Stimulated activated naive CD8-positive, alpha-beta T cell treated with anti-CD3 and anti-CD28 coated beads, Interleukin-15, amount 100 ng/mL, for 72 hours (primary cell): ENCODE data around the gene PRPF39.
"Not testable (repeated sequence)": the region's sequence is repeated elsewhere in the genome, so short reads cannot be mapped to it uniquely, and the experiment has no call there.

Source experiments
- ATAC-seq: fragments of 150-1000 bp; cut with Tn5 transposase; 2 replicates; pipeline ENCODE4 v1.10.0; 2021; ENCODE audit warnings: mild to moderate bottlenecking, moderate library complexity
- DNase-seq, 2 donors: peaks; one replicate each; pipeline ENCODE4 v3.0.0; 2021 to 2022
- H3K27ac Mint-ChIP-seq, 2 donors: one replicate each; pipeline ENCODE4 v1.8.0; 2022; ENCODE audit warnings: mild to moderate bottlenecking in 2 of 2, mixed read lengths in 2 of 2, moderate library complexity in 2 of 2
- H3K27me3 Mint-ChIP-seq: one replicate; pipeline ENCODE4 v1.8.0; 2022; ENCODE audit warnings: mixed read lengths
- H3K4me1 Mint-ChIP-seq: one replicate; pipeline ENCODE4 v1.8.0; 2022; ENCODE audit warnings: mild to moderate bottlenecking, mixed read lengths
- H3K4me3 Mint-ChIP-seq, 2 donors: one replicate each; pipeline ENCODE4 v1.8.0; 2022; ENCODE audit warnings: mild to moderate bottlenecking in 2 of 2, mixed read lengths in 2 of 2, moderate library complexity in 1 of 2
- H3K9me3 Mint-ChIP-seq, 2 donors: one replicate each; pipeline ENCODE4 v1.8.0; 2022; ENCODE audit warnings: mixed read lengths in 2 of 2

The PRPF39 gene

DNA sequence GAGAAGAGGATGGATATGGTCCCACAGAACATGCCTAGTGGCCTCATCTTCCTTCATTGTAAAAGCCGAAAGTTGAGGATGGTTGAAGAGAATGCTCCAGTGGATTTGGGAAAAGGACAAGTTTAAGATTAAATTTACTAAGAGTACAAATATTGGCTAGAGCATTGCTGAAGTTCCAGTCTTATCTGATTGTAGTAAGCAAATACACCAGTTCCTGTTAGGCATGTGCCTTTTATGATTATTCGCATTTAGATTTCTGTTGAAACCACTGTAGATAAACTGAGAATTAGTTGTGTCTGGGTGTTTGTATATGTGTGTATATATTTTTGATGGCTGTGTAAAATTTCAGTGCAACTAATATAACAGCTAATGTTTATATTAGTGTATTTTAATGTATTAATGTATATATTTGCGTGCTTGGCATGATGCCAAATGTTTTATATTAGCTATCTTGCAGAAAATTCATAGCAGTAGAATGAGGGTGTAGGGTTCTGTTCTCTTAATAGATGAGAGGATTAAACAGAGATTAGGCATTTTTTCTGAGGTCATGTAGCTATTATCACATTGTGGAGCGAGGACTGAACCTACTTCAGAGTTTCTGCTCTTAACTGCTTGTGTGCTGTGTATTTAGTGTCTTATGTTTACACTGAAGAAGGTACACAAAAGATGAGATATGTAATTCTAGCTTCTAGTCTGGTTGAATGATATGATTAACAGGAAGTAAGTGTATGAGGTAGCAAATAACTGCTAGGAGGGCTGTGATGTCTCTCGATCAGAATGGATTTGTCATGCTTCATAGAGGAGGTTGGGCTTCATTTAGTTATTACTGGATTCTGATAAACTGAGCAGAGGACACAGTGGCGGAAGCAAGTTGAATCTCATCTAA is 29.2 kb downstream of the PRPF39 start:
- ATAC-seq, result peak; percentile 68
- H3K27me3 Mint-ChIP-seq, result no peaks in the 10 kb centered on the region
- H3K4me3 Mint-ChIP-seq, result peak overlapping the region in 1 of 2 donors; percentile 27
- peak overlapping the region; percentile 55 to 87 for H3K27ac Mint-ChIP-seq
- no peak for DNase-seq
- H3K4me1 Mint-ChIP-seq, result peaks cover 16% of the 10 kb centered on the region
- H3K9me3 Mint-ChIP-seq, result no peaks in the 10 kb centered on the region

DNA sequence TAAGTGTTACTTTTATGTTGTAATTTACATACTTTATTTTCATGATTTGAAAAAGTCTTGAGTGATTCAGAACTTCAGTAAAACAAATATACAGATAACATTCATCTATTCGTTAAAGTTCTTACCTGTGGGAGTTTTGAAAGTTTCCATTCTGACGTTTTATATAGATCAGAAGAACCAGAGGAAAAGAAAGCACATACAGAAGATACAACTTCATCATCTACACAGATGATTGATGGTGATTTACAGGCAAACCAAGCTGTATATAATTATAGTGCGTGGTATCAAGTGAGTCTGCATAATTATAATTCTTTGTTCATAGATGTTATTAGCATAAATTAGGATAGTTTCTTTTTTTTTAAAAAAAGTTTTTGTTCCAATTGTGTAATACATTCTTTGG is 30.4 kb downstream of the PRPF39 start:
- no peaks in the 10 kb centered on the region for H3K9me3 Mint-ChIP-seq
- peak overlapping the region in 1 of 2 donors; percentile 33 for H3K27ac Mint-ChIP-seq
- peaks cover 10% of the 10 kb centered on the region for H3K4me1 Mint-ChIP-seq
- DNase-seq, result no peak
- ATAC-seq, result peak; percentile 62
- H3K4me3 Mint-ChIP-seq, result no peak overlapping the region
- H3K27me3 Mint-ChIP-seq, result no peaks in the 10 kb centered on the region

GRCh38 chr14:45118594-45118993 is 34.7 kb downstream of the PRPF39 start:
- no peak for ATAC-seq
- no peak overlapping the region for H3K4me3 Mint-ChIP-seq
- H3K9me3 Mint-ChIP-seq, result no peaks in the 10 kb centered on the region

GRCh38 chr14:45120096-45120495 is 36.2 kb downstream of the PRPF39 start:
- no peak for DNase-seq
- Mint-ChIP-seq H3K4me3 (no peak overlapping the region), H3K27ac (peak overlapping the region in 1 of 2 donors; percentile 83), H3K9me3 (no peaks in the 10 kb centered on the region), H3K4me1 (no peaks in the 10 kb centered on the region), H3K27me3 (no peaks in the 10 kb centered on the region)
- no peak for ATAC-seq

More at GRCh38 chr14:45118594-45118993, 34.7 kb downstream of the PRPF39 start:
- Mint-ChIP-seq H3K27ac (no peak overlapping the region), H3K4me1 (peaks cover 5% of the 10 kb centered on the region), H3K27me3 (no peaks in the 10 kb centered on the region)
- no peak for DNase-seq

DNA sequence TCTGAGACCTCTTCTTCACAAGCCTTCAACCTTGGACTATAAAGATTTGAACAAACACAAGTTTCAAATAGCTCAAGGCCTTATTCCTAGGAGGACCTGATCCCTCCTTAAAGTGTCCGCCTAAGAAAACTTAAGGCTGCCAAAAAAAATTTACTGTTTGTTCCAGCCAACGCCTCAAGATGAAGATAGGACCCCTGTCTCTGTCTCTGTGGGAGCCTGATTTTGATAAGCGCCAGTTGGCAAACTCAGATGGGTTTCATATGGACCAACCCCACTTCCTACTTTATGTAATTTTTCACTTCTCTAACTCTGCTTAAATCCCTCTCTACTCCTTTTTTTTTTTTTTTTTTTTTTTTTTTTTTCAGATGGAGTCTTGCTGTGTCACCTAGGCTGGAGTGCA is 39.4 kb downstream of the PRPF39 start:
- no peaks in the 10 kb centered on the region for H3K27me3 Mint-ChIP-seq
- no peak for DNase-seq
- no peak for ATAC-seq
- no peak overlapping the region for H3K4me3 Mint-ChIP-seq
- H3K4me1 Mint-ChIP-seq, result peaks cover 6% of the 10 kb centered on the region
- H3K27ac Mint-ChIP-seq, result peak overlapping the region in 1 of 2 donors; percentile 71
- no peaks in the 10 kb centered on the region for H3K9me3 Mint-ChIP-seq

GRCh38 chr14:45125754-45126153 is 41.8 kb downstream of the PRPF39 start:
- Mint-ChIP-seq H3K27ac (no peak overlapping the region), H3K4me3 (no peak overlapping the region), H3K27me3 (no peaks in the 10 kb centered on the region), H3K4me1 (peaks cover 6% of the 10 kb centered on the region), H3K9me3 (no peaks in the 10 kb centered on the region)
- ATAC-seq (no peak), DNase-seq (no peak)

- no peak for DNase-seq
- Mint-ChIP-seq H3K9me3 (no peaks in the 10 kb centered on the region), H3K27ac (no peak overlapping the region), H3K27me3 (no peaks in the 10 kb centered on the region), H3K4me1 (peaks cover 14% of the 10 kb centered on the region), H3K4me3 (no peak overlapping the region)
- ATAC-seq, result no peak
Observed at GRCh38 chr14:45128963-45129629, 45.2 kb downstream of the PRPF39 start.

GRCh38 chr14:45133683-45134050 is 49.8 kb downstream of the PRPF39 start:
- ATAC-seq (no peak), DNase-seq (no peak)
- Mint-ChIP-seq H3K4me1 (peaks cover 21% of the 10 kb centered on the region), H3K9me3 (no peaks in the 10 kb centered on the region), H3K4me3 (peak overlapping the region; percentile 96 to 100), H3K27me3 (no peaks in the 10 kb centered on the region), H3K27ac (peak overlapping the region; percentile 99 to 100)

DNA sequence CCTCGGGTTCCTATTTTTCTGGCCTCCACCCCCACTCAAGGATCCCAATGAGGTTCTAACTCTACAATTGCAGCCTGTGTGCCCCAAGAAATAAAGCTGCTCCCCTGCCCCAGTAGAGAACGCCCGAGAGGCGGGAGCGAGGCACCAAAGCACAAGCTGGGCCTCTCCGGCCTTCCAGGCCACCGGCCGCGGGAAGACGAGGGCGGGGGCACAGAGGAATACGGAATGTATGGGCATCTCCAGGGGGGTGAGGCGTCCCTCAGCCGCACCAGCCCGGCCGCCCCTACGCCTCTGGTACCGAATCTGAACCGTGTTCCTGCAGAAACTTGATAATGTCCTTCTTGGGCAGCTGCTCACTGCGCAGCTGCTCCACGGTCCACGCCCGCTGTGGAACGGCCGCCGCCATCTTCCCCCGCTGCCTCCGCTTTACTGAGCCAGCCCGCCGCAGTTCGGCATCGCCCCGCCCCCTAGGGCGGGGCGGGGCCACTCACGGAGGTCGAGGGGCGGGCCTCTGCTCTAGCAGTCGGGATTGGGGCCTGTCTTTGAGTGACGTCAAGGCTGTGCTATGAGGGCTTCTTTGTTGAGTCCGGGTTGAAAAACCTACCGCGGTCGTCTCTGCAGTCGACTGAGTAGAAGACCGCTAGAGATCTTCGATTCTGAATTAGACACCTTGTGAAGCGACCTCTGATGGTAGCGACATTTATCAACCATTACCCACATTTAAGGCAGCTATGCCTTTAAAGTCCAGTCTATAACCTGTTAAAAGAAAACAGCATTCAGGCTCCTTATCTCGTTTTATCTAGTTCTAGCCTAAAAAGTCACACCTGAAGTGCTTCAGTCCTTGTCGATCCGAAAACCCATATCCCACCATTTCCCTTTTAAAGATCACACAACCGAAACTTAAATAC is 50.4 kb downstream of the PRPF39 start, which contains the start of gene FKBP3:
FKBP3 (minus strand) TSS at position 431 of the 908 bp plus-strand sequence; CDS start at position 406, 25 bp downstream.
- DNase-seq (peak; percentile 88 to 95), ATAC-seq (peak; percentile 97)
- Mint-ChIP-seq H3K27me3 (no peaks in the 10 kb centered on the region), H3K27ac (peak within 1 kb of the TSS; percentile 99 to 100), H3K9me3 (no peaks in the 10 kb centered on the region), H3K4me1 (peaks cover 24% of the 10 kb centered on the region), H3K4me3 (peak within 1 kb of the TSS; percentile 96 to 100)

DNA sequence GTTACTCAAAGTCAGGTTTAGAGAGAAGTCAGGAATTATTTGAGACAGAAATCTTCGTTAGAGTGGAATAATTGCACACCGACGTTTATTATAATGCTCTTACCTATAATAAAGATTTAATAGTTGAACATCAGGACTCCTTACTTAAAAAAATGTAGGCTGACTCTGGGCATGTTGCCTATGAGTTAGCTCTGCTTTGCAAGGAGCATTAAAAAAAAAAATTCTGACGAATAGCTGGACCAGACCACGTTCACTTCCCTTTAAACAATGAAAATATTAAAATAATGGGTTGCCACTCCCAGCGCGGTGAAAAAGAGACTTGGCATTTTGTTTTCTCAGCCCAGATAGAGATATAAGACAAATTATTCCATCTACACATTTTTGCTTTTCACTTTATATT is 51.2 kb downstream of the PRPF39 start:
- Mint-ChIP-seq H3K4me1 (peaks cover 26% of the 10 kb centered on the region), H3K4me3 (peak overlapping the region; percentile 96 to 100), H3K27ac (peak overlapping the region; percentile 99 to 100), H3K9me3 (no peaks in the 10 kb centered on the region), H3K27me3 (no peaks in the 10 kb centered on the region)
- no peak for DNase-seq
- no peak for ATAC-seq

- ATAC-seq (peak; percentile 55), DNase-seq (peak; percentile 78 to 87)
- Mint-ChIP-seq H3K27me3 (no peaks in the 10 kb centered on the region), H3K27ac (peak within 1 kb of the TSS; percentile 99 to 100), H3K4me3 (peak within 1 kb of the TSS; percentile 96 to 100), H3K4me1 (peaks cover 26% of the 10 kb centered on the region), H3K9me3 (no peaks in the 10 kb centered on the region)
Observed at GRCh38 chr14:45135659-45136395, 51.9 kb downstream of the PRPF39 start, which contains the start of gene FANCM. FANCM (plus strand) TSS chr14:45135930; CDS start chr14:45136032, 102 bp downstream.

DNA sequence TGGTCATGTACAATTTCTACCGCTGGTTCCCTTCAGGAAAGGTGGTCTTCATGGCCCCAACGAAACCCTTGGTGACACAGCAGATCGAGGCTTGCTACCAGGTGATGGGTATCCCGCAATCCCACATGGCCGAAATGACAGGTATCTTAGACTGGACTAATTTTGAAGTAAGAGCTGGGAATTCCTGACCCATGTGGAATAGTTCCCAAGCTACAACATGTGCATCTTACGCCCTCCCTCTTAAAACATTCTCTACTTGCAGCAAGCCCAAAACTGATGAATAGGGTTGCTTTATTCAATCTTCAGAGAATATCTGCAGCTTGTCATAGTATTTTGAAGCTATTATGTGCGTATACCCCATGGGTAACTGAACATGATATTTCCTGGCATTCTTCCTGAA is 52.5 kb downstream of the PRPF39 start:
- H3K9me3 Mint-ChIP-seq, result no peaks in the 10 kb centered on the region
- H3K27me3 Mint-ChIP-seq, result no peaks in the 10 kb centered on the region
- no peak for DNase-seq
- H3K4me1 Mint-ChIP-seq, result peaks cover 26% of the 10 kb centered on the region
- peak overlapping the region; percentile 96 to 100 for H3K4me3 Mint-ChIP-seq
- peak overlapping the region; percentile 86 to 99 for H3K27ac Mint-ChIP-seq
- no peak for ATAC-seq

- no peak for DNase-seq
- ATAC-seq, result no peak
- Mint-ChIP-seq H3K4me3 (no peak overlapping the region), H3K4me1 (peaks cover 26% of the 10 kb centered on the region), H3K9me3 (no peaks in the 10 kb centered on the region), H3K27ac (no peak overlapping the region), H3K27me3 (no peaks in the 10 kb centered on the region)
Observed at GRCh38 chr14:45140661-45141187, 56.8 kb downstream of the PRPF39 start.

DNA sequence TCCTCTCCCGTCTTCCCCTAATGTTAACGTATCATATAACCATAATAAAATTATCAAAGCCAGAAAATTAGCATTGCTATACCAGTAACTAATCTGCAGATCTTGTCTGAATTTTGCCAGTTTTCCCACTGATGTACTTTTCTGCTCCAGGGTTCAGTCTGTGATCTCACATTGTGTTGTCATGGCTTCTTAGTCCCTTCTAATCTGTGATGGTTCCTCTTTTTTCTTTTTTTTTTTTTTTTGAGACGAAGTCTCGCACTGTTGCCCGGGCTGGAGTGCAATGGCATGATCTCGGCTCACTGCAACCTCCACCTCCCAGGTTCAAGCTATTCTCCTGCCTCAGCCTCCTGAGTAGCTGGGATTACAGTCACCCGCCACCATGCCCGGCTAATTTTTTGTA is 58.2 kb downstream of the PRPF39 start:
- H3K27me3 Mint-ChIP-seq, result not testable (repeated sequence)
- H3K4me1 Mint-ChIP-seq, result peaks cover 25% of the 10 kb centered on the region

More for the DNA sequence above, 58.2 kb downstream of the PRPF39 start:
- not testable (repeated sequence) for ATAC-seq, DNase-seq, H3K4me3 Mint-ChIP-seq, H3K27ac Mint-ChIP-seq, H3K9me3 Mint-ChIP-seq
